Activated naive CD4-positive, alpha-beta T cell treated with anti-CD3 and anti-CD28 coated beads for 36 hours (primary cell): ENCODE results near the gene CTCF. TPM values are rescaled to one million over a fixed set of nuclear protein-coding genes. Genes with fewer than 3 reads are reported as not detected.
"Not testable (repeated sequence)": the region's sequence is repeated elsewhere in the genome, so short reads cannot be mapped to it uniquely, and the experiment has no call there.

Source experiments
- CTCF ChIA-PET: fragments of 350-600 bp; sonication (Branson Sonifier 250); formaldehyde crosslinking; loops from one replicate; lab custom pipeline; 2021; ENCODE audit warnings: antibody characterized with exemption; lab: Charles Lee
- DNase-seq: peaks from one replicate; pipeline ENCODE4 v3.0.0-alpha.2; 2020
- H3K27ac Mint-ChIP-seq: one replicate; pipeline ENCODE4 v1.8.0; 2021; ENCODE audit warnings: mild to moderate bottlenecking, mixed read lengths
- H3K27me3 Mint-ChIP-seq: one replicate; pipeline ENCODE4 v1.8.0; 2021; ENCODE audit warnings: low read depth, mixed read lengths
- H3K36me3 Mint-ChIP-seq: one replicate; pipeline ENCODE4 v1.8.0; 2021; ENCODE audit warnings: low read depth, mixed read lengths
- H3K4me1 Mint-ChIP-seq: one replicate; pipeline ENCODE4 v1.8.0; 2021; ENCODE audit warnings: low read depth, mixed read lengths
- H3K4me3 Mint-ChIP-seq: one replicate; pipeline ENCODE4 v1.8.0; 2021; ENCODE audit warnings: mild to moderate bottlenecking, moderate library complexity, mixed read lengths
- H3K9me3 Mint-ChIP-seq: one replicate; pipeline ENCODE4 v1.8.0; 2021; ENCODE audit warnings: mixed read lengths
- intact Hi-C: fragments of 100-400 bp; cut with micrococcal nuclease; formaldehyde crosslinking; loops from one replicate; pipeline ENCODE4 v1.15.1; 2023
- total RNA-seq, 2 experiments: library from RNA; stranded (reverse); gene quantifications; one replicate each; pipeline ENCODE4 v1.2.3, GENCODE V29; 2021

CTCF gene
- 10 to 100 TPM; 51.2 to 52.3 TPM for total RNA-seq

DNA sequence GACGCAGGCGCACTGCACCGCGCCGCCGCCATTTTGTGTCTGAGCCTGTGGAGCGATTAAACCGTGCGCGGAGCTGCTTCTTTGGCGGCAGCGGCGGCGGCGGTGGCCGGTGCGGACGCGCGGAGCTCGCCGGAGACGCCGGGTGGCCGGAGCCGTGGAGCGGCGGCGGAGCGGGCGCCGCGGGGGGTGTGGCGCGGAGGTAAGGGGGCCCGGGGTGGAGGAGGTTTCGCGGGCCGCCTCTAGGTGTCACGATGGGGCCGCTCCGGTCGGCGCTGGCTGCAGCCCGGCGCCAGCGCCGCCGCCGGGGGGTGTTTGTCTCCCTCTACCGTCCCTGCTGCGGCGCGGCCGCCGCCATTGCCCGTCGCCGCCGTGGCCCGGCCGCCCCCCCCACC is at the start of gene CTCF:
TSS of gene CTCF (plus strand) at position 1 of the 392 bp plus-strand sequence. CDS start 48,307 bp downstream, outside the sequence.
- no peaks in the 10 kb centered on the region for H3K9me3 Mint-ChIP-seq
- intact Hi-C loops = loop anchor here (1.0 to 5.0 kb wide), 17 partner anchors 15 to 534 kb away; partner anchors contain the start of genes ACD, ATP6V0D1, CBFB and FHOD1
- no peaks in the 10 kb centered on the region for H3K27me3 Mint-ChIP-seq
- peak within 1 kb of the TSS; percentile 86 for H3K27ac Mint-ChIP-seq
- no peaks in the 10 kb centered on the region for H3K36me3 Mint-ChIP-seq
- H3K4me3 Mint-ChIP-seq = peak within 1 kb of the TSS; percentile 78
- CTCF ChIA-PET = interaction anchor here (0.5 to 9.9 kb wide), 17 partner anchors 9 to 519 kb away, joined by 3 to 142 read pairs (median 6); partner anchors contain the start of genes ACD, C16orf86, CARMIL2 and ENKD1
- H3K4me1 Mint-ChIP-seq = peaks cover 45% of the 10 kb centered on the region
- peak; percentile 83 for DNase-seq

- CTCF ChIA-PET = interaction anchor here (0.6 to 9.8 kb wide), 39 partner anchors 8 to 961 kb away, joined by 3 to 195 read pairs (median 4); partner anchors contain the start of genes ATP6V0D1, NFATC3 and TSNAXIP1
- H3K36me3 Mint-ChIP-seq, H3K27me3 Mint-ChIP-seq, H3K27ac Mint-ChIP-seq, H3K4me3 Mint-ChIP-seq, H3K9me3 Mint-ChIP-seq, DNase-seq: not testable (repeated sequence)
- H3K4me1 Mint-ChIP-seq = peaks cover 12% of the 10 kb centered on the region
- intact Hi-C loops = loop anchor here (1.0 kb wide), 4 partner anchors 10 to 86 kb away; partner anchors contain the start of gene ATP6V0D1
These were observed 48.4 kb upstream of the CTCF start for GRCh38 chr16:67513892-67514291.

DNA sequence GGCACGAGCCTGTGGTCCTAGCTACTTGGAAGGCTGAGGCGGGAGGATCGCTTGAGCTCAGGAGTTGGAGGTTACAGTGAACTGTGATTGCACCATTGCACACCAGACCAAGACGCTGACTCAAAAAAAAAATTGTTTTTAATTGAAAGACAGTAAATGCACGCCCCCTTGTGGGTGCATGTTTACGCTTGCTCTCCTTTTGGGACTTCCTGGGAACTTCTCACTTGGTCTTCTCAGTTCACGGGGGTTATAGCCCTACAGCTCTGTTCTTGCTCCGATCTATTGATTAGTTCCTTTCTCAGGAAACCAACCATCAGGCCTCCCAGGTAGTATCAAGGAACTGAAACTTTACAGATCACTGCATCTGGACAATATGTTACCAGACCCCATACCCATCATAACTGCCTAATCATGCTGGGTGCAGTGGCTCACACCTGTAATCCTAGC is 47.9 kb upstream of the CTCF start:
- no peak overlapping the region for H3K4me3 Mint-ChIP-seq
- peak overlapping the region; percentile 77 for H3K27ac Mint-ChIP-seq
- no peaks in the 10 kb centered on the region for H3K9me3 Mint-ChIP-seq
- H3K4me1 Mint-ChIP-seq = peaks cover 6% of the 10 kb centered on the region
- no peaks in the 10 kb centered on the region for H3K36me3 Mint-ChIP-seq
- CTCF ChIA-PET = interaction anchor here (0.6 to 9.8 kb wide), 37 partner anchors 8 to 571 kb away, joined by 3 to 195 read pairs (median 4); partner anchors contain the start of genes ATP6V0D1, NFATC3 and TSNAXIP1
- H3K27me3 Mint-ChIP-seq = no peaks in the 10 kb centered on the region
- intact Hi-C loops = loop anchor here (1.0 kb wide), 4 partner anchors 10 to 86 kb away; partner anchors contain the start of gene ATP6V0D1
- DNase-seq = peak; percentile 95

DNA sequence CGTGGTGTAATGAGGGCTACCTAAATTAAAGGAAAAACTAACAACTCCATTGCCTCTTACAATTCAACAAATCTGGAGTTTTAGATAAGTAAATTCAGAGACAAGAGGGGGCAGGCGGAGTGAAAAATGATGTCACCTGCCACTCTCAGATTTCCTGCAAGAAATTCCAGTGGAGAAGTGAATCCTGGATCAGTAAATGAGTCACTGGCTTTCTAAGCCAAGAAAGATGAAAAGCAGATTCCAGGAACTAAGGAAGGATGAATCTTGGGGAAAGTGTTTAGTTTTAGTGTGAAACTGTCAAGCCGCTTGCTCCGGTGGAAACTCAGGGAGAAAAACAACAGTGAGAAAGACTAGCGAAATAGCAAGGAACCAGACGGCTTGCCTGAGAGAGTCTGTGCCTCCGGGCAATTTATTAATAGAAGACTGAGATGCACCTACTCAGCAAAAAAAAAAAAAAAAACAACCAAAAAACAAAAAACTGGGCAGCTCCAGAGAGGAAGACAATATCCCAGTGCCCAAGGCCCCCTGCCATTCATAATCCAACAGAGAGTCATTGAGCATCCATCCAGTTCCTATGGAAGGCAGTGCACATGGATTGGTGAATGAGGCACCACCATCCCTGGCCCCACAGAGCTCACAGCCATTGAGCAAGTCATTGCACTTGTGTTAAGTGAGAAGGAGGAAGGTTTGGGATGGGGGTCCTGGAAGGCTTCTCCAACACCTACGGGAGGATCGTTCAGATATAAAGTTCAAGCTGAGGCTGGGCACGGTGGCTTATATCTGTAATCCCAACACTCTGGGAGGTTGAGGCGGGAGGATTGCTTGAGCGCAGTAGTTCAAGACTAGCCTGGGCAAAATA is 45.8 kb upstream of the CTCF start:
- Mint-ChIP-seq H3K9me3 (no peaks in the 10 kb centered on the region), H3K4me3 (no peak overlapping the region), H3K36me3 (no peaks in the 10 kb centered on the region), H3K27me3 (no peaks in the 10 kb centered on the region), H3K27ac (no peak overlapping the region), H3K4me1 (peaks cover 11% of the 10 kb centered on the region)
- intact Hi-C loops = no loop called here
- CTCF ChIA-PET = interaction anchor here (0.6 to 9.8 kb wide), 14 partner anchors 13 to 292 kb away, joined by 3 to 195 read pairs (median 4); partner anchors contain the start of genes AGRP, ATP6V0D1 and CARMIL2
- no peak for DNase-seq

GRCh38 chr16:67517155-67517445 is 45.2 kb upstream of the CTCF start:
- DNase-seq = no peak
- intact Hi-C loops = no loop called here
- Mint-ChIP-seq H3K27me3 (no peaks in the 10 kb centered on the region), H3K9me3 (no peaks in the 10 kb centered on the region), H3K4me1 (peaks cover 12% of the 10 kb centered on the region), H3K27ac (no peak overlapping the region), H3K4me3 (no peak overlapping the region), H3K36me3 (no peaks in the 10 kb centered on the region)
- CTCF ChIA-PET = interaction anchor here (0.6 to 9.8 kb wide), 10 partner anchors 16 to 150 kb away, joined by 3 to 195 read pairs (median 4); partner anchors contain the start of genes AGRP, ATP6V0D1 and CARMIL2

DNA sequence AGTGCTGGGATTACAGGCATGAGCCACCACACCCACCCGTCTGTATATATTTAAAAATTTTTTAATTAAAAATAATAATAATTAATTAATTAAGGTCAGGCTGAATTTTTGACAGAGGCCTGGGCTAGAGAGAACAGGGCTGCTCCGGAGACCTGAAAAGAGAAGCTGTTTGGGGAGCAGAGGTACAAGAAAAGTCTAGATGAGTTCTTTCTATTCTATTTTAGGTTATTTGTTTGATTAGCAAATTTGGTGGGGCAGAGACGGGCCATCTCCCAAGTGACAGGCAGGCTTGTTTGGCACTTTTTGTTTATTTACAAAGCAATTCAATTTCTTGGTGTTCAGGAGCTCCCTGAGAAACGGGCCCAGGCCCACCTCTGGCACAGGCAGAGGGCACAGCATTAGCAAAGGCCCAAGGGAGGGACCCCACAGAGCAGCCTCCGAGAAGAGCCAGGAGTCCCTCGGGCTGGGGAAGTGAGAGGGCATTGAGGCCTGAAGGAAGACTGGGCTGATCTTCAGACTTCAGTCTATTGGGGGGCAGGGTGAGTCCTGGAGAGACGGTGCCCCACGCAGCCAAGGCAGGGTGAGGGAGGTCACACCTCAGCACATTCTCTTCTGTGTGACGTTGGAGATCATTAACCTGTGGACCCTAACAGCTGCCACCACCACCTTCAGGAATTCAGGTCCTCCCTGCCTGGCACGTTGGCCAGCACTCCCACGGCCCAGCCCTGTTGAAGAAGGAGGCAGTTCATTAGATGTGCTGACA is 44.5 kb upstream of the CTCF start:
- intact Hi-C loops = no loop called here
- no peak for DNase-seq
- Mint-ChIP-seq H3K9me3 (no peaks in the 10 kb centered on the region), H3K4me3 (no peak overlapping the region), H3K27ac (no peak overlapping the region), H3K4me1 (peaks cover 15% of the 10 kb centered on the region), H3K27me3 (no peaks in the 10 kb centered on the region), H3K36me3 (no peaks in the 10 kb centered on the region)
- CTCF ChIA-PET = interaction anchor here (0.6 to 9.8 kb wide), 8 partner anchors 15 to 149 kb away, joined by 3 to 195 read pairs (median 4); partner anchors contain the start of genes ATP6V0D1 and CARMIL2

- Mint-ChIP-seq H3K9me3 (no peaks in the 10 kb centered on the region), H3K27ac (no peak overlapping the region), H3K4me1 (peaks cover 15% of the 10 kb centered on the region), H3K4me3 (no peak overlapping the region), H3K27me3 (no peaks in the 10 kb centered on the region), H3K36me3 (no peaks in the 10 kb centered on the region)
- DNase-seq = no peak
- CTCF ChIA-PET = interaction anchor here (0.9 to 5.4 kb wide), 4 partner anchors 29 to 148 kb away, joined by 4 to 131 read pairs (median 45); partner anchors contain the start of genes ACD, C16orf86, CARMIL2 and ENKD1
- intact Hi-C loops = no loop called here
These were observed 43.6 kb upstream of the CTCF start for GRCh38 chr16:67518676-67519075.

DNA sequence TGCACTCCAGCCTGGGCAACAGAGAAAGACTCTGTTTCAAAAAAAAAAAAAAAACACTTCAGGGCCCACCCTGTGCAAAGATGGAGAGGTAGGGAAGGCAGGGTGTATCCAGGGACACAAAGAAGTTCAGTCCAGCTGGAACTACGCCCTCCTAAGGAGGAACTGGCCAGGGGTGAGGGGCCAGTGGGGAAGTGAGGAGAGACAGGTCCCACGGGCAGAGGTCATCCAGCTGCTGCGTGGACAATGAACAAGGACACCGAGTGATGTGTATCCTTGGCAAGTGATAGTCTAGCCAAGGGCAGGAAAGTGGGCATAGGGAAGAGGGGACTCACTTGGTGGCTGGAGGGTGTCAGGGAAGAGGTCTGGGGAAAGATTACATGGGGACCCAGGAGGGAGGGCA is 43.1 kb upstream of the CTCF start:
- no peak overlapping the region for H3K27ac Mint-ChIP-seq
- H3K36me3 Mint-ChIP-seq = no peaks in the 10 kb centered on the region
- peaks cover 14% of the 10 kb centered on the region for H3K4me1 Mint-ChIP-seq
- no peaks in the 10 kb centered on the region for H3K9me3 Mint-ChIP-seq
- intact Hi-C loops = no loop called here
- no peak overlapping the region for H3K4me3 Mint-ChIP-seq
- H3K27me3 Mint-ChIP-seq = no peaks in the 10 kb centered on the region
- CTCF ChIA-PET = interaction anchor here (0.6 to 5.4 kb wide), 6 partner anchors 13 to 178 kb away, joined by 3 to 131 read pairs (median 14); partner anchors contain the start of genes ACD, C16orf86, CARMIL2 and ENKD1
- no peak for DNase-seq

DNA sequence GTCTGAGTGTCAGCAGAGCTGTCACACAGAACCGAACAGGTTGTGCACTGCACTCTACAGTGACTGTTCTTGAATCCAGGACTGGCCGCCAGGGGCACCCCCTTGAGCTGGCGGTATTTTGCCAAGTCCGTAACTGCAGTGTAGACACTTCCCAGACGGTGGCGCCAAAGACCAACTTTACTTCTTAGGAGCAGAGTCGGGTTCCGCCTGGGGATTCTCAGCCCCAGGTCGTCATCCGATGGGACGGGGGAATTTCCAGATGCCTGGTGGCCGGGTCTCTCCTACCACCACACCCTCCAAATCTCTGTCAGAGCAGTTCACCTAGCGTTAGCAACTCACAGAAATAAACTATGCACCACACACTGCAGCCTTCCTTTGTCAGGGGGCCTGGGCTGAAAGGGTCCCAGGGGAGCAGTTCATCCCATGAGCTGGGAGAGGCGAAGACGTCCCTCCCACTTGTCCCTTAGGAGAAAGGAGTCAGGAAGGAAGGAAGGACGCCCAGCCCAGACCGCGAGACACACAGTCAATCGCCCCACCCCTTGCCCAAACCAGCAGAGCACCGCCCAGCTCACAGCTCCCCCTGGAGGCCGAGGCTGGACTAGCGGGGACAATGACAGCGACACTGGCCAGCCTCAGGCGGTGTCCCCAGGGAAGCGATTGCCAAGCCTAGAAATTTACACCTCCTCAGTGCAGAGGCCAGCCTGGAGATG is 41.1 kb upstream of the CTCF start:
- Mint-ChIP-seq H3K27ac (peak overlapping the region; percentile 96), H3K4me3 (peak overlapping the region; percentile 84), H3K36me3 (no peaks in the 10 kb centered on the region), H3K27me3 (no peaks in the 10 kb centered on the region), H3K9me3 (no peaks in the 10 kb centered on the region), H3K4me1 (peaks cover 11% of the 10 kb centered on the region)
- DNase-seq = peak; percentile 100
- intact Hi-C loops = loop anchor here (1.0 to 5.0 kb wide), 12 partner anchors 16 to 519 kb away; partner anchors contain the start of genes ACD, ATP6V0D1, CARMIL2 and CENPT
- CTCF ChIA-PET = interaction anchor here (0.5 to 5.4 kb wide), 65 partner anchors 9 to 428 kb away, joined by 3 to 131 read pairs (median 4); partner anchors contain the start of genes ACD, ATP6V0D1, C16orf86 and CARMIL2

- Mint-ChIP-seq H3K9me3 (no peaks in the 10 kb centered on the region), H3K4me1 (peaks cover 14% of the 10 kb centered on the region), H3K36me3 (no peaks in the 10 kb centered on the region), H3K4me3 (no peak overlapping the region), H3K27ac (no peak overlapping the region), H3K27me3 (peaks cover 5% of the 10 kb centered on the region)
- no peak for DNase-seq
- CTCF ChIA-PET = interaction anchor here (1.4 to 3.4 kb wide), 5 partner anchors 11 to 142 kb away, joined by 5 to 12 read pairs (median 7); partner anchors contain the start of gene CARMIL2
- intact Hi-C loops = no loop called here
These were observed 37.0 kb upstream of the CTCF start for GRCh38 chr16:67525176-67525860.
